Dedifferentiated amniotic fluid mesenchymal stem cell (primary cell): Measurements from ENCODE around the gene PYCR2.

Source experiments
- DNase-seq: peaks from one replicate; pipeline ENCODE4 v3.0.0-alpha.2; 2016; ENCODE audit errors: extremely low spot score

Gene PYCR2

DNA sequence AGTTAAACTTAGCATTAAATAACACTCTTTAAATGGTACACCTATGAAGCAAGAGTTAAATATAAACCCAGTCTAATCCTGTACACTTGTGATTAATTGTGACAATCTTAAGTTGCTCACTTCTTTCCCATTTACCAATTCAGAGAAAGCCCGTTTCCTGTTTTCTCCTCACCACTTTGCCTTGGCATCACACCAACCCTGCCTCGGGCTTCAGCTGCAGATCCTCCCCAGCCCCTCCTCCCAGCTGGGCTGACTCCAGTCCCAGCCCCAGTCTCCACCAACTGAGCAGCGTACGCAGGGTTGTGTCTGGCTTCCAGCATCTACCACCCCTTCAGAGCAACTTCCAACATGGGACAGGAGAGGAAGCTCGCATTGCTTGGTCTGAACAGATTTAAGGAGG, 4.1 kb downstream of the PYCR2 start:
- peak; percentile 71 for DNase-seq

DNA sequence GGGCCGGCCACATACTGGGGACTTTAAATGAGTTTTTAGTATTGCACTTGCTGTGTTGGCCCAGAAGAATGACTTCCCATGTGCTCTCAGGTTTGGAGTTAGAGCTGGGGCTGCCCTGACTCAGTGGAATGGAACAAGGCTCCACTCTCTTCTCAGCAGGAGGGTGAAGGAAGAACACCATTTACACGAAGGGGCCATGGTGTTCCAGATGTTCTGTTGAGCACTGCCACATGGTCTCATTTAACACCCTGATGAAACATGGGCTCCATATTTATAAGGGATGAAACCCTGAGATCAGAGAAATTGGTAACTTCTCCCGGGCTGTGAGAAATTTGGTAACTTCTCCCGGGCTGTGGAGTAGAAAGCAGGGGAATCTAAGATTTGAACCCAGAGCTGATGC, 5.8 kb downstream of the PYCR2 start:
- no peak for DNase-seq

DNA sequence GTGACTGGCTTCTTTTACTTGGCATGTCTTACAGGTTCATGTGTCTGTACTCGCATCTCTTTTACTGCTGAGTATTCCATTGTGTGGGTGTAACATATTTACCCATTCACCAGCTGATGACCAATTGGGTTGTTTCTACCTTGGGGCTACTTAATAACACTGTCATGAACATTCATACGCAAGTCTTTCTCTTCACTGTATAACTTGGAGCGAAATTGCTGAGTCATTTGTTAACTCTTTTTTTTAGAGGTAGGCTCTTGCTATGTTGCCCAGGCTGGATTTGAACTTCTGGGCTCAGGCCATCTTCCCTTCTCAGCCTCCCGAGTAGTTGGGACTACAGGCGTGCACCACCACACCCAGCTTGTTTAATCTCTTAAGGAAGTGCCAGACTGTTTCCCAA, 6.5 kb downstream of the PYCR2 start:
- DNase-seq = no peak

DNA sequence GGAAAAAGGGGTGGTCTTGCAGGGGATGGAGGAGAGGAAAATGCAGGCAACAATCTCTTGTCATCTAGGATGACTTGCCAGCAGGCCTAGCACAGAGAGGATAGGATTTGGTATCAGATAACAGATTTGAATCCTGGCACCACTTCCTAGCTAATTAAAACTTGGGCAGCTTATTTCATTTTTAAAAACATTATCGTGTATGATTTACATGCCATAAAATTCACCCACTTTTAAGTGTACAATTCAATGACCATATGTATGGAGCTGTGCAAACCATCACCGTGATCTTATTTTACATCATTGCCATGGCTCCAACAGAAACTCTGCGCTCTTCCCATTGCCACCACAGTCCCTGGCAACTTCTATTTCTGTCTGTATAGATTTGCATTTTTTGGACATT, 6.9 kb downstream of the PYCR2 start:
- DNase-seq = no peak

DNA sequence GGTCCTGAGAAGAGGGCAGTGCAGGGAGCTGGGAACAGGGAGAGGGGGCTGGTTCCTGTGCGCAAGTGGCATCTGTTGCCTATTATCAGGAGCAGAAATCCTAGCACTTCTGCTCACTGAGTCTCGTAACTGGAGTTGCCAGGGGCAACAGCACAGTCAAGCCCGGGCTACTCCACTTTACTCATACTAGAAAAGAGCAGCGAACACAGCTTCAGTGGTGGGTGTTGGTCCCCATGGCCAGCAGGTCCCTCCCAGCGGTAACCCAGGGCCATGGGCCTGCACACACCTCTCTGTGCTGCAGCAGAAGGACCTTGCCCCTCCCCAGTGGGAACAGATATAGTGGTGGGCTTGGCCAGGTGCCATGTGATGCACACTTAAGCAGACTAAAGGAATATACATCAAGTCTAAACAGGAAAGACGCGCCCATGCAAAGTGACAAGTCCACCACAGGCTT, 8.5 kb downstream of the PYCR2 start:
- DNase-seq = no peak

DNA sequence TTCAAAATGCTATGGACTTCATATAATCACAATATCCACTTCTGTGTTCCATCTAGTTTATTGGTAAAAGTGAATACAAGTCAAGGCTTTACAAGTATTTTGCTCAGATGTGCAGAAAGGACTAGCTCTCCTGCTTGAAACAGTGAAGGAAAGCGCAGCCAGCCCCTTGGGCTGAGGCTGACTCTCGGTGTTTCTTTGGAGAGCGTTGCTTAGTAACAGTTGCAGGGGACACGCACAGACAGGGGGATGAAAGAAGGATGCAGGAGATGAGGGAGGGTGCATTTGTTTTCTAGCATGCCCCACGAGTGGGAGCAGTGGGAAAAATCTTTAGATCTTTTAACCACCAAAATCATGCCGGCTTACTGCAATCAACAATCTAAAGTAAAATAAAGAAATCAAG, 9.1 kb downstream of the PYCR2 start:
- no peak for DNase-seq

DNA sequence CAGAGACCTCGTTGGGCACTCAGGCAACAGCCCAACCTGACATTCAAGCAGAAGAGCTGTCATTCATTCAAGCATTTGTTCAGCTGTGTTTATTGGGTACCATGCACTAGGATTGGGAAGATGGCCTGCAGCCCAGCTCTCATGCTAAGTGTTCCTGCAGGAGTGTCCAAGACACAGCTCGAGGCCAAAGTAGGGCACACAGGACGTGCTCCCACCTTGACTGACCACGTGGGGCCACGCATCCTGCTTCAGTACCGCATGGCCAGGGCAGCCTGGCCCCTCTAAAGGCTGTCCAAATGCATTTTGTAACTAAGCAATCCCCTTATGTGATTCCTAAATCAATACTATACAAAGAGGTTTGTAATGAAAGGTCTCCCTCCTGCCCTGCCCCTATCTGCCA, 9.7 kb downstream of the PYCR2 start:
- no peak for DNase-seq

DNA sequence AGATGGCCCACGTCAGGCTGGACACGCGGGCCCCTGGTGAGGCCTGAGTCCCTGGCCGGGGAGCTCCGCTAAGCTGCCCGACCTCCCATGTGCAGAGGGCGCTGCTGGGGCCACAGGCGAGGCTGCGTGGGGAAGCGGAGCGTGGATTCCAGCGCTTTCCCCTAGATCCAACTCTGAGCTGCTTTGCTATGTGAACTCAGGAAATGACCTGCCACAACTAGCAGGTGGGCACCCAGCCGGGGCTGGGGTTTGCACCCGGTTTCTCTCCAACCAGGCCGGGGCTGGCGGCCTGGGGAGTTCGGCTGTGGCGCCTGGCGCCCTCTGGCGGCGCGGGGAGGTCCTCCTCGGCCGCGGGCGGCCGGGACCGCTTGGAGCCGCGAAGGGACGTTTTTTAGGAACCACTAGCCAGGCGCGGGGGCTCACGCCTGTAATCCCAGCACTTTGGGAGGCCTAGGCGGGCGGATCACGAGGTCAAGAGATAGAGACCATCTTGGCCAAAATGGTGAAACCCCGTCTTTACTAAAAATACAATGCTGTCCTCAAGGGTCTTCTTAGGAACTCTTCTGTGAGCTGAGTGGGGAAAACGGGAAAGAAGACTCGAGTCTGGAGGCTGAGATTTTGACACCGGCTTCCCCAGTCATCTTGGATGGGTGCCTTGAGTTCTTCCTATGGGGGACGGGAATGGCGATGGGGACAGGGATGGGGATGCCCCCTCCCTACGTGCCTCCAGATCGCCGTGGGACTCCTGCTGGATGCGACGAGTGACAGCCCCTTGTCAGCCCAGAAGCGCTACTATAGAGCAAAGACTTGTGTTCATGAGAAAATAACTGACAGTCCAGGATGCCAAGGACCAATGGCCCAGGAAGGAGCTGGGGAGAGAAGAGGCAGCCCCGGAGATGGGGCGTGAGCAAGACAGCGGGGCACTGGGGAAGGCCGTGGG, 12.6 kb downstream of the PYCR2 start:
- DNase-seq = no peak

DNA sequence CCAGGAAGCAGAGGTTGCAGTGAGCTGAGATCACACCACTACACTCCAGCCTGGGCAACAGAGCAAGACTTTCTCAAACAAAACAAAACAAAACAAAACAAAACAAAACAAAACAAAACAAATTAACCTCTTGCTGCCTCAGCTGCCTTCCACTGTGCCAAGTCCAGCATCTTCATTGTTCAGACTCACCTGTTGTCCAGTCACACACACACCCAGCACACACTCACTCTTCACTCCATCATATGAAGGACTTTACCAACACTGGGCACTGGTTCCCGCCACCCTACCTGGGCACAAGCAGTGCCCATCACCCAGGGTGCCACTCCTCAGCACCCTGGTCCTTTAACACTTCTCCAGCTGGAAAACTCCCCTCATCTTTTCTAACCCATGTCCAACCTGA, 14.6 kb downstream of the PYCR2 start:
- DNase-seq = no peak

DNA sequence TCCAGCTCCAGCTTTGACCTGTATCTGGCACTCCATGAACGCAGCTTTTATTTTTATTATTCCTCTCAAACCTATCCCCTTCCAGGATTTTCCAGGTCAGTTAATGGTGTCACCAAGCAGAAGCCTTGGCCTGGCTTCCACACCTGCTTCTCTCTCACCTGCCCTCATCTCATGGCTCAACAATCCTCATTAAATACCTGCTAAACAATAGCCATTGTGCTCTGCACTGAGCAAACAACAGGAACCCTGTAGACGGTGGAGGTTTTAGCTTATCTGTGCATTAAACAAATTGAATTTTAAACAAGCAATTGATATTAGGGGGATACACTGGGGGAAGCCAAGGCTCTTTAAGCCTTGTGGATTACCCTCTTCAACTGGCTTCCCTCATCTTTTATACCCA, 15.3 kb downstream of the PYCR2 start:
- no peak for DNase-seq

DNA sequence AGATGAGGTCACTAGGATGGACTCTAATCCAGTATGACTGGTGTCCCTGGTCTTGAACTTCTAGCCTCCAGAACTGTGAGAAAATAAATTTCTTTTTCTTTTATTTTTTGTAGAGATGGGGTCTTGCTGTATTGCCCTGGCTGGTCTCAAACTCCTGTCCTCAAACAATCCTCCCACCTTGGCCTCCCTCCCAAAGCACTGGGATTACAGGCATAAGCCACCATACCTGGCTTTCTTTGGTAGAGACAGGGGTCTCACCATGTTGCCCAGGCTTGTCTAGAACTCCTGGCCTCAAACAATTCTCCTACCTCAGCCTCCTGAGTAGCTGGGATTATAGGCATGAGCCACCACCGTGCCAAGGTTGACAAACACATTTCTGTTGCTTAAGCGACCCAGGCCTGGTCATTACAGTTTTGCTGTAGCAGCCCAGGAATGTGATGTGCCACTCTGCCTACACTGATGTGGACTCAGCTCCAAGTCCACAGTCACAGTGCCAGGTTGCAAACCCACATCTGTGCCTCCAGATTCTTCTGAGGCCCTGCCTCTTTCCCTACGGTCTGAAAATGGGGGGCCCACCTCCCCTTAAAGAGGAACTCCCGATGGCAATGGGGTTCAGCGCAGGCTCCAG, 15.9 kb downstream of the PYCR2 start:
- no peak for DNase-seq

DNA sequence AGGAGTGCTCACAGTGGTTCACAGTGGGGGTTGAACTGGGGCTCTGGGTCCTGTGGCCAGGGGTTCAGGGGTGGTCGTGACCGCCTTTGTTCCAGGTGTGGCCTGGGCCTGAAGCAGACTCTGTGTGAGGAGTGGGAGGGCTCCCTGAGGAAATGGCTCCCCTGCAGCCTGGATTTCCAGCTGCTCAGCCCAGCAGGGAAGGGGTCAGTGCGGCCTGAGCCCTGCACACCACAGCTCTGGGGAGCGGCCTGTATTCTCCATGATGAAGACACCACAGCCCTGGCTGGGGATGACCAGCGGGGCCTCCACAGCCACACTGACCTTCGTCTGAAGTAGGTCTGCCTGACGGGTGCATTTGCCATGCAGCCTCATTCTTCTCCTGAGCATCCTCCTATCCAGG, 16.7 kb downstream of the PYCR2 start:
- DNase-seq = no peak

DNA sequence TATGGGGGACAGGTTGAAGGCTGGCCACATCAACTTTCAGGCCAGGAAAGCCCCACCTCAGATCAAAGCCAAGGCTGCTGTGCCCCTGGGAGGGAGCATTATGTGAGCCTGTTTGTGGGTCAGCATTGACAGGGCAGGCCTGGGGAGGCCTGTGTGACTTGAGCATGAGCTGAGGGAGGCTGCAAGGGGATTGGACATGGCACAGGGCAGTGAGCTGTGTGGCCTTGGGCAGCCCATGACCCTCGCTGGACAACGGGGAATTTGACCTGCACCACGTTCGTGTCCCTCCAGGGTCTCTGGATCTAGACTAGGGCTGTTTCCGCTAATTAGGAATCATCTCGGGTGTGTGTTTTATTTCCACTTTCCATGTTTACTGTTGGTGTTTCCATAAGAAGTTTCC, 17.6 kb downstream of the PYCR2 start:
- no peak for DNase-seq

DNA sequence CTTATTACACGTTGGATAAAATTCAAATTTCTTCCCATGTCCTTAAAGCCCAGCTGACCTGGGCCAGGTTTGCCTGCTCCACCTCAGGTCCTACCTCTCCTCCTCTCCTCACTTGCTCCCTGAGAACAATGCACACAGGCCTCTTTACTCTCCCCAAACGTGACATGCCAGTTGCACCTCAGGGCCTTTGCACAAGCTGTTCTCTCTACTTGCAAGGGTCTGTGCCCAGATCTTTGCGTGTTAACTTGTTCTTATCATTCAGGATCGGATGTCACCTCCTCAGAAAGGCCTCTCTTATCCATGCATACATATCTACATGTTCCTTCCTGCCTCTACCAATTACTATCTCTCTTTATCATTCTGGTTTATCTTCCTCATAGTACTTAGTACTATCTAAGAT, 20.4 kb downstream of the PYCR2 start:
- no peak for DNase-seq

DNA sequence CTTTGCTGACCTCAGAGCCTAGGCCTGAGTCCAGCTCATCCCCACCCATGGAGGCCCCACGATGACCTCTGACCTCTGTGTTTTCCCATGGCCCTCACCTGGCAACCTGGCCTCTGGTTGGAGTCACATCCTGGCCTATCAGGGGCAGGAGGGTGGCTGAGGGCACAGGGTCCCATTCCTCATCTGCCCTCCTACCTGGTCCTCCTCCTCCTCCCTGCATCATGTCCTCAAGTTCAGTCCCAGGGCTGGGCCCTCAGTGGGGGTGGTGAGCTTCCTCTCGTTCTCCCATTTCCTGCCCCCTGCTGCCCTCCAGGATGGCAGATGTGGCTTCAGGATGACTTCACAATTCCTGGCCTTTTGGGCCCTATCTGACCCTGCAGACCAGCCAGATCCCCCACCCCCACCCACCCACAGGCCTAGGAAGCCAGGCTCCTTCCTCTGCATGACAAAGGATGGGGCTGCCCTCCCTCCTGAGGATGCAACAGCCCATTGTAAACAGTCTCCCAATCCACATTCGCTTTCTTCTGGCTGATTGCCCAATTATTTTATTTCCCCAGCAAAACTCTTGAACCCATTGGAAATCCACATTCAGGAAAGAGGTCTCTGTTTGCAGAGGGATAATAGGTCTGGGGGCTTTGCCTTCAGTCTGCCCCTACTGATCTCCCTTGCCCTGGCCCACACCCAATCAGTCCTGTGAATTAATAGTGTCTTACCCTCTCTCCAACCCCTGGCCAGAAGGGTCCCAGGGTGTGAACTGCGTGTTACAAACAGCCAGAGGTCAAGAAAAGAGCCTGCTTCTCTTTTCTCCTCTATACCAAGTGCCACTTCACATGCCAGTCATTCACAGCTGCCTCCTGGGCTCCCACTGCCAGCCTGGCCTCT, 24.8 kb downstream of the PYCR2 start:
- no peak for DNase-seq

DNA sequence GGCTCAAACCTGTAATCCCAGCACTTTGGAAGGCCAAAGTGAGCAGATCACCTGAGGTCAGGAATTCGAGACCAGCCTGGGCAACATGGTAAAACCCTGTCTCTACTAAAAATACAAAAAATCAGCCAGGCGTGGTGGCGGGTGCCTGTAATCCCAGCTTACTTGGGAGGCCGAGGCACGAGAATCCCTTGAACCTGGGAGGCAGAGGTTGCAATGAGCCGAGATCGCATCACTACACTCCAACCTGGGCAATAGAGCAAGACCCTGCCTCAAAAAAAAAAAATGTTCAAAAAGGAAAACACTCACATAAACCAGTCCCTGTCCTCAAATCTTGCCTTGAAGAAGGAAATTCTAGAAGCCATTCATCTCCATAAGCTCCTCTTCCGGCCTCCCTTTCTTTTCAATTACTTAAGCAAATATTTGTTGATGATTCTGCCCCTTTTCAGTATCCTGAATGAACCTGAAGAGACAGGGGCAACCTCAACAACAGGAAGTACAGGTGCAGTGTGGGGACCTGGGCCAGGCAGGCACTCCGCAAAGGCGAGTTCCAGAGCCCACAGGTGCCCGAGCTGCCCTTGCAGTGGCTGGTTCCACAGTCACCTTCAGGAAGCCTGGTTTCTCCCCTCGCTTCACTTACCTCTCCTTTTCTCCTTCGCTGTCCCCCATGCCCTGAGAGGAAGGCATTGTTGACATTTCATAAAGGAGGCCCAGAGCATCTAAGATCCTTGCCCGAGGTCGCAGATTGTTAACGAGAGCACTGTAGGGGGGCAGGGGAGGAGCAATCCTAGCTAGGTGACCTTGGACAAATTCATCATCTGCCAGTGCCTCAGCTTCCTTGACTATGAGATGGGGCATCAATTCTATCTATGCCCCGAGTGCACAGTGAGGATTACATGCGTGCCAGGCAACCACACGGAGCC, 26.2 kb downstream of the PYCR2 start:
- no peak for DNase-seq

DNA sequence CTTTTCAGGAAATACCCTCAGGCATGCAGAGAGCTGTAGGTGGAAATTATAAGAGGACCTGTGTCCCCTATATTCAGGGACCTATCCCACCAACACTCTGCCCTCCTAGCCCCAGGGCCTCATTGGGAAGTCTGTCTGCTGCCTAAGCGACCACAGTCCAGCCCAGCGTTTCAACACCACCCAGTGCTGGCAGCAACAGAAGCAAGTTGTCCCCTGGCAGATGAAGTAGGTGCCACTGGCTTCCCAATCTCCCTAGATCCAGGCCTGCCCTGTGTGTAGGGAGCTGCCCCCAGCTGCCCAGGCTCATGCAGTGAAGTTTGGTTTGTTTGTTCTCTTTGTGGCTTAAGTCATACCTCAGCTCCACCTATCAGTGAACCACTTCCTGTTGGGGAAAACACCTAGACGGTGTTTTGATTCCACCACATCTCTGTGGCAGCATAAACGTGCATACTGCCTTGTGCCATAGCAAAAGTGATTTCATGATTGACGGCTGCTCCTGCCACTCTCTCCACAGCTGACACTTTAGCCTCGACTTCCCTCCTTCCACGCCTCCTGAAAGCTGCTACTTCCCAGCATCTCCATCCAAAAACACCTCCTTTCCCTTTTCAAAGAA, 27.0 kb downstream of the PYCR2 start:
- DNase-seq = no peak

DNA sequence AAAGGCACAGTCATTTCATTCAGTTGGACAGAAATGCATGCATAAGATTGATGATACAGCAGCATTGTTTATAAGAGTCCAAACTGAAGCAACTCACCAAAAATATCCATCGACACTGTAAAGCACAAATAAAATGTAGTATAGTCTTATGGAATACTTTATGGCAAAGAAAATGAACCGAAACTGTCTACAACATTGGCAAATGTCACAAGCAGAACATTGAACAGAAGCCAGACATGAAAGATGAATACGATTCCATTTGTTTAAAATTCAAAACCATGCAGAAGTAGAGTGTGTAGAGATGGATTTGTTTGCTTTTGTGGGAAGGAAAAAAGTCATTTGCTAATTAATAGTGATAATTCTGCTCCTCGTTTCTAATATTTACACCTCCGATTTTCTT, 27.6 kb downstream of the PYCR2 start:
- no peak for DNase-seq

DNA sequence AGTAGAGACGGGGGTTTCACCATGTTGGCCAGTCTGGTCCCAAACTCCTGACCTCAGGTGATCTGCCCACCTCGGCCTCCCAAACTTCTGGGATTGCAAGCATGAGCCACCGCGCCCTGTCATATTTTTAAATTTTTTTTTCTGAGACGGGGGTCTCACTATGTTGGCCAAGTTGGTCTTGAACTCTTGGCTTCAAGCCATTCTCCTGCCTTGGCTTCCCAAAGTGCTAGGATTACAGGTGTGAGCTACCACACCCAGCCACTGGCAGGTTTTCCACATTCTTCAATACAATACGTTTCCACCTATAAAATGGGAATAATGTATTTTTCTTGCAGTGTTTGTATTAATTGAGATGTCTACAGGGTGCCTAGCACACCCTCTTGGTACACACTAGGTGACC, 31.7 kb downstream of the PYCR2 start:
- no peak for DNase-seq

DNA sequence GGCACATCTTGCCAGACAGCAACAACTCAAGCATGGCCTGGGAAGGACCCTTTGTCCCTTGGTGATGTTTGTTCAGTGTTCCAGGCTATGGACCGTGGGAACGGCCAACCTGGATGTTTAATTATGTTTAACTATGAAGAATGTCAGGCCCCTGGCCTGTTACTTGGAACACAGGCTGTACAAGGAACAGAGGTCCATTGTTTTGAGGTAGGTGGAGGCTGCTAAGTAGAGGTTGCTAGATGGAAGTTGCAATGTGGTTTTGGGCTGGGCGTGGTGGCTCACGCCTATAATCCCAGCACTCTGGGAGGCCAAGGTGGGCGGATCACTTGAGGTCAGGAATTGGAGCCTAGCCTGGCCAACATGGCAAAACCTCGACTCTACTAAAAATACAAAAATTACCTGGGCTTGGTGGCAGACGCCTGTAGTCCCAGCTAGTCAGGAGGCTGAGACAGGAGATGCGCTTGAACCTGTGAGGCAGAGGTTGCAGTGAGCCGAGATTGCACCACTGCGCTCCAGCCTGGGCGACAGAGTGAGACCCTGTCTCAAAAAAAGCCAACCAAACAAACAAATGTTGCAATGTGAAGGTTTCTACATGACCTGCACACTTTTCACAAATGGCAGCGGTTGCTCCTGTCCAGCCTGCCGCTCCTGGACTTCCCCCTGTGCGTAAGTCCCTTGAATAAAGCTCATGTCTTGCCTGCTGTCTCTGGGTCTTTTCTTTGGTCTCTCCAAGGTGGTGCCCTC, 32.6 kb downstream of the PYCR2 start:
- DNase-seq = no peak
